Cardiac muscle cell (in vitro differentiated cells and primary cell): Measurements from ENCODE around the gene CENPX. TPM values are rescaled to one million over a fixed set of nuclear protein-coding genes. Genes with fewer than 3 reads are reported as not detected.

Experiments
- DNase-seq, 2 donors: peaks; one replicate each; pipeline versions ENCODE4 v3.0.0 to v3.0.0-alpha.2; 2010 to 2017; ENCODE audit warnings: low read depth in 1 of 2, low spot score in 1 of 2
- H3K27ac ChIP-seq: fragments of 200-600 bp; sonication (generic); 2 replicates; pipeline ENCODE4 v1.5.1; 2016
- H3K27me3 ChIP-seq: fragments of 200-600 bp; sonication (generic); 2 replicates; pipeline ENCODE4 v1.6.0; 2016; ENCODE audit warnings: control low read depth
- H3K36me3 ChIP-seq: fragments of 200-600 bp; sonication (generic); 2 replicates; pipeline ENCODE4 v1.5.1; 2016; ENCODE audit warnings: control low read depth
- H3K4me1 ChIP-seq: fragments of 200-600 bp; sonication (generic); 2 replicates; pipeline ENCODE4 v1.8.1; 2017; ENCODE audit warnings: low read depth, mild to moderate bottlenecking, mixed run types
- H3K4me3 ChIP-seq: fragments of 200-600 bp; sonication (generic); 2 replicates; pipeline ENCODE4 v1.5.1; 2016; ENCODE audit warnings: mild to moderate bottlenecking
- H3K9me3 ChIP-seq: fragments of 200-600 bp; sonication (generic); 2 replicates; pipeline ENCODE4 v1.5.1; 2017; ENCODE audit warnings: low read depth, mild to moderate bottlenecking, control low read depth
- polyA plus RNA-seq: library from polyadenylated mRNA; unstranded; fragments of >200 nt; fragmentation: Nextera tagmentation; extraction: Ambion mirVana; gene quantifications from 2 replicates; pipeline ENCODE4 v1.2.1, GENCODE V29; 2016
- total RNA-seq: library from RNA; depleted of rRNA; stranded (reverse); fragments of >200 nt; gene quantifications from 2 replicates; pipeline ENCODE4 v1.2.3, GENCODE V29; 2016
- TF ChIP-seq, protein P1 (sequence below): IDR thresholded peaks from 2 replicates; pipeline ENCODE4 v1.5.1; 2012; ENCODE audit warnings: low read depth, mild to moderate bottlenecking, low read length

CENPX gene
- total and polyA plus RNA-seq, 2 experiments from 2014 or later: 82.9 to 129 TPM

DNA sequence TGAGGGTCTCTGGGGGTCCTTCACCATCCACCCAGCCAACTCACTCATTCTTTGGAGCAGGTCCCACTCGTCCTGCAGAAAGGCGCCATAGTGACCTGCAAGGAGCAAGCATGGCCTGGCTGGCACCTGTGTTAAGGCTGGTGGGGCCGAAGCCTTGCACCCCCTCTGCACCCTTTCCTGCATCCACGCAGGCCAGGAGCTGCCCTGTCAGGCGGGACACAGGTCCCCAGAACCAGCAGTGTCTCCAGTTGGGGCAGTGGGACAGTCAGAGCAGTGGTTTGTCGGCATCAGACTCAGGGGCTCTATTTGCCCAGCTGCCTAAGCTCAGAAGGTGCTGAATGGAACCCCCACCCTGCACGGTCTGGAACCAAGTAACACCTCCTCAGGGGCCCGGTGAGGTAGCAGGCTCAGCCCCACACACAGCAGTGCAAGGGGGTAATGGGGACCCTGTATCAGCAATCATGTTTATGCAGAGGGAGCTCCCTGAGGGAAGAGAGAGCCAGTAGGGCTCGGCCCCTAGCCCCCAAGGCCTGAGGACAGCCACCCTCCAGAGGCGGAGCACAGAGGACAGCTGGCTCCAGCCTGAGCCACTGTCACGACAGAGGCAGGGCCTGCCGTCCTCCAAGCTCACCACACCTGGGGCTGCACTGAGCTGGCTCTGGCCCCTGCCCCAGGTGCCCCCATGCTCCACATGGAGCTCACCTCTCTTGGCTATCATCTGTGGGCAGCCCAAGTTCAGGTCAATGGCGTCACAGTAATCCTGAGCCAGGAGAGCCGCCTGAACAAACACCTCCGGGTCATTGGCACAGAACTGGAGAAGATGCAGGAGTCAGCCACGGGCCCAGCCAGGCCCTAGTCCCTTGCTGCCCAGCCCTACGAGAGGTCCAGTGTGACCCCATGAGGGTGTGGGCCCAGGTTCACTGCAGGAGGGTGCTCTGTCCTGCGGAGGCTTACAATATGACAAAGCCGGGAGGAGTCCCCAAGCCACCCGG is 41.0 kb upstream of the CENPX start:
- Histone ChIP-seq H3K27me3 (no peaks in the 10 kb centered on the region), H3K36me3 (peaks cover 18% of the 10 kb centered on the region), H3K27ac (no peak overlapping the region), H3K4me1 (peaks cover 5% of the 10 kb centered on the region), H3K4me3 (no peak overlapping the region), H3K9me3 (no peaks in the 10 kb centered on the region)
- DNase-seq: no peak
- TF ChIP-seq, protein P1, sequence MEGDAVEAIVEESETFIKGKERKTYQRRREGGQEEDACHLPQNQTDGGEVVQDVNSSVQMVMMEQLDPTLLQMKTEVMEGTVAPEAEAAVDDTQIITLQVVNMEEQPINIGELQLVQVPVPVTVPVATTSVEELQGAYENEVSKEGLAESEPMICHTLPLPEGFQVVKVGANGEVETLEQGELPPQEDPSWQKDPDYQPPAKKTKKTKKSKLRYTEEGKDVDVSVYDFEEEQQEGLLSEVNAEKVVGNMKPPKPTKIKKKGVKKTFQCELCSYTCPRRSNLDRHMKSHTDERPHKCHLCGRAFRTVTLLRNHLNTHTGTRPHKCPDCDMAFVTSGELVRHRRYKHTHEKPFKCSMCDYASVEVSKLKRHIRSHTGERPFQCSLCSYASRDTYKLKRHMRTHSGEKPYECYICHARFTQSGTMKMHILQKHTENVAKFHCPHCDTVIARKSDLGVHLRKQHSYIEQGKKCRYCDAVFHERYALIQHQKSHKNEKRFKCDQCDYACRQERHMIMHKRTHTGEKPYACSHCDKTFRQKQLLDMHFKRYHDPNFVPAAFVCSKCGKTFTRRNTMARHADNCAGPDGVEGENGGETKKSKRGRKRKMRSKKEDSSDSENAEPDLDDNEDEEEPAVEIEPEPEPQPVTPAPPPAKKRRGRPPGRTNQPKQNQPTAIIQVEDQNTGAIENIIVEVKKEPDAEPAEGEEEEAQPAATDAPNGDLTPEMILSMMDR: no peak

DNA sequence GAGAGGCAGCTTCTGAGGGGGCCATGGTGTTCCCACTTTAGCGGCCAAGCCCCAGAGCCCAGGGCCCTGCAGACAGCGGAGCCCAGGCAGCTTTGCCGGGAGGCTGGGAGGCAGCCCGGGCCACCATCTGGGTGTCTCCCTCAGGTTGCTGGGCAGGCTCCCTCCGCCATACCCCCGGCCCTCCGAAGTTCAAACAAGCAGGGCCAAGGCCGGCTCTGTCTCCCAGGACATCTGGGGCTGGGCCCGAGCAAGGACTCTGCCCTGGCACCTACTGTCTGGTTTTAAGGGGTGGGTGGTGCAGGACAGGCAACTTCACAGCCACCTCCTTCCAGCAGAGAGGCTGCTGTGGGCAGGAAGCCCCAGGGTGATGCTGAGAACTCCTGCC is 40.3 kb upstream of the CENPX start:
- Histone ChIP-seq H3K4me1 (peaks cover 5% of the 10 kb centered on the region), H3K36me3 (peaks cover 20% of the 10 kb centered on the region), H3K9me3 (no peaks in the 10 kb centered on the region), H3K27me3 (no peaks in the 10 kb centered on the region), H3K4me3 (no peak overlapping the region), H3K27ac (no peak overlapping the region)
- TF ChIP-seq, protein P1: no peak
- DNase-seq: no peak

DNA sequence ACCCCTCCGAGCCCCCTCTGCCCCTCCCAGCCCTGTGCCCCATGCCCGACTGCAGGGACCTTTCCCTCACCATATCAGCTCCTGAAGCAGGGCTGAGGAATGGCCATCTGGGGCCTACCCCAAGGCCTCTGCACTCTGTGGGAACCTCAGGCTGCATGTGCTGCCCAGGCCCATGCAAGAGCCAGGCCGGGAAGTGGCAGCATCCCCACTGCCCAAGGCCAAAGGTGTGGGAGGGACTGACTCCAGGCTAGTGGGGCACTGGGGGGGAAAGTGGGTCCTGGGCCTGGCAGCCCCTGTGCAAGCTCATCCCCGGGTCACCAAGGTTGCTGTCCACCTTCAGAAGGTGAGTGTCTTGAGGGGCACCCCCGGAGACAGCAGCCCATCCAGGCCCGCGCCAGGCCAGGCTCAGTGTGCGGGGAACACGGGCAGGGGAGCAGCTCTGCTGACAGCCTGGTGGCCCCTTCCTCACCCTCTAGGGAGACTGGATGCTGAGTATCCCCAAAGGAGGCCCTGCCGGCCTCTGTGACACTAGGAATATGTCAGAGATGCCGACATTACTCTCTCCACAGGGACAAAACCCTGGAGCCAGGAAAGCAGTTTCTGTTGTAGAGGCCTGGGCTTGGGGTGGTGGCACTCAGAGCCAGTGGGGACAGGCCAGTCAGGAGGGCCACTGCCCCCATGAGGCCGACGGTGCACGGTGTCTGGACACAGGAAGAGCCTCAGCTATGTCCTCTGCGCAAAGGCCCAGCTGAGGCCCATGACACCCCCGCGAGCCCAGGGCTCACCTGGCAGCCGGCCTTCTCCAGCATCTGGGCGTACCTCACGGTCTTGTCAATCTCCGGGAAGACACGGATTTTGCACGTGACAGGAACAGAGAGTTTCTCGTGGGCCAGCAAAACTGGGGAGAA is 39.7 kb upstream of the CENPX start:
- no peaks in the 10 kb centered on the region for H3K9me3 ChIP-seq
- TF ChIP-seq, protein P1: no peak
- peaks cover 20% of the 10 kb centered on the region for H3K36me3 ChIP-seq
- no peaks in the 10 kb centered on the region for H3K27me3 ChIP-seq
- no peak overlapping the region for H3K4me3 ChIP-seq
- no peak for DNase-seq
- no peak overlapping the region for H3K27ac ChIP-seq
- peaks cover 5% of the 10 kb centered on the region for H3K4me1 ChIP-seq

DNA sequence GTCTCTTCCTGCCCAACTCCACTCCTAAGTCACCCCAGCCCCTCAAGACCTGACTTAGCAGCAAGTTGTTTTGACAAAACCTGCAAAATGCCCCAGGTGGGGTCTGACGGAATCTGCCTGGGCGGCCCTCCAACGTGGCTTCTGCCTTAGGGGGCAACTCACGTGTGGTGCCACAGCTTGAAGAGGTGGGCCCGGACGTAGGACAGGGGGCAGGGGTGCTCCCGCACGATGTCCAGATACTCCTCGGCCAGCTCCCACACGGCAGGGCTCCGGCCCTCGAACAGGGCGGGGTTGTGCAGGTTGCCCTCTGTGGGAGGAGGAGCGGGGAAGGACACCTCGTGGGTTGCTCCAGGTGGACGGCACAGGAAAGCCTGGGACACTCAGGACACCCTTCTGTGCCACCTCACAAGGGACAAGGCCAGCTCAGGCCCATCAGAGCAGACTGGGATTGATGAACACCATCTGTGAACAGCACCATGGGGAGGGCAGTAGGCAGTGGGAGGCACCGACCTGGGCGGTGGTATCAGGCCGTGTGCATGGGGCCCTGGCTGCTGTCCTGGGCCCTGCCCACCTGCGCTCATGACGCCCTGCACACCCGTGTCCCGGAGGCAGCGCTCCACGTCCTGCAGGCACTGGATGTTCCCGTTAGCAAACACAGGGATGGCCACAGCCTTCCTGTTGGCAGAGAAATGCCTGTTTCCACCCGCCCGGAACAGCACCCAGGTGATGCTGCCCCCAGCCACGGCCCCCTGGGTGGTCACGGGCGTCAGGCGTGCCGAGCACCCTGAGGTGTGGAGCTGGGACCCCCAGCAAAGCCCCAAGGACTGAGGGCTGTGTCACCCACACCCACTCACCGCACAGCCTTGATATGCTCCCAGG is 38.6 kb upstream of the CENPX start:
- Histone ChIP-seq H3K4me1 (peaks cover 5% of the 10 kb centered on the region), H3K4me3 (no peak overlapping the region), H3K27me3 (no peaks in the 10 kb centered on the region), H3K36me3 (peaks cover 20% of the 10 kb centered on the region), H3K9me3 (no peaks in the 10 kb centered on the region), H3K27ac (no peak overlapping the region)
- no peak for DNase-seq
- TF ChIP-seq, protein P1: no peak

DNA sequence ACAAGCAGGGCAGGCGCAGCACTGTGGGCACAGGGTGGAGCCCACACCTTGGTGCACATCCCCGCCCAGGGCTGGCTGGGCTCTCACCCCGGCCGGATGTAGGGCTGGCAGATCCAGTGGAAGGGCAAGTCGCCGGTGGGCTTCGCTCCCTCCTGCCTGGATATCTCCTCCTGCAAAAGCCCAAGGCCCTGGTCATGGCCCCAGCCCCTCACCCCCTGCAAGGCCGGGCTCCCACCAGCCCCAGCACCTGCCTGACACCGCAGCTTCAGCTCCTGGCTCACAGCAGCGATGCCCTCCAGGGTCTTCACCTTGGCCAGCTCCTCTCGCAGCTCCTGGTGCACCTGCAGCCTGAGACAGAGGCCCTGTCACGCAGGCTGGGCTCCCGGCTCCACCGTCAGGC is 37.9 kb upstream of the CENPX start:
- no peak overlapping the region for H3K4me3 ChIP-seq
- H3K9me3 ChIP-seq: no peaks in the 10 kb centered on the region
- peaks cover 5% of the 10 kb centered on the region for H3K4me1 ChIP-seq
- TF ChIP-seq, protein P1: no peak
- H3K27ac ChIP-seq: no peak overlapping the region
- no peak for DNase-seq
- peaks cover 25% of the 10 kb centered on the region for H3K36me3 ChIP-seq
- no peaks in the 10 kb centered on the region for H3K27me3 ChIP-seq
